Stimulated activated CD4-positive, alpha-beta T cell treated with anti-CD3 and anti-CD28 coated beads, Interleukin-4, amount 100 ng/mL, for 4 hours (primary cell): ENCODE data around the gene PPID.
"Not testable (repeated sequence)": the region's sequence is repeated elsewhere in the genome, so short reads cannot be mapped to it uniquely, and the experiment has no call there.

Experiments used
- DNase-seq, 2 experiments: peaks; one replicate each; pipeline ENCODE4 v3.0.0-alpha.2; 2020

Gene PPID

GRCh38 chr4:158666892-158667291 is 56.3 kb downstream of the PPID start:
- DNase-seq: no peak

GRCh38 chr4:158664806-158665205 is 58.4 kb downstream of the PPID start:
- DNase-seq: no peak

- DNase-seq: not testable (repeated sequence)
These were observed 59.2 kb downstream of the PPID start for GRCh38 chr4:158663707-158664625.

DNA sequence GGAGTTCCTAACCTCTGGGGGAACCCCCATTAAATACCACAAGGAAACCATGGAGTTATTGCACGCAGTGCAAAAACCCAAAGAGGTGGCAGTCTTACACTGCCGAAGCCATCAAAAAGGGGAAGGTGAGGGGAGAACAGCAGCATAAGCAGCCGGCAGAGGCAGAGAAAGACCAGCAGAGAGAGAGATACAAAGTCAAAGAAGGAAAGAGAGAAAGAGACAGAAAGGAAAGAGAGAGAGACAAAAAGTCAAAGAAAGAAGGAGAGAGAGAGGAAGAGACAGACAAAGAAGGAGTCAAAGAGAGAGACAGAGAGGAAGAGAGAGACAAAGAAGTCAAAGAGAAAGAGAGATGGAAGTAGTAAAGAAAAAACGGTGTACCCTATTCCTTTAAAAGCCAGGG is 59.9 kb downstream of the PPID start:
- not testable (repeated sequence) for DNase-seq
